T-helper 2 cell treated with Interferon-gamma antibody and Interleukin-4, amounts not matched to agents 5 μg/mL and 100 μg/mL, for 36 hours (primary cell): ENCODE data around the gene ISG15.
"Not testable (repeated sequence)": the region's sequence is repeated elsewhere in the genome, so short reads cannot be mapped to it uniquely, and the experiment has no call there.

Experiments used
- DNase-seq: peaks from one replicate; pipeline ENCODE4 v3.0.0; 2021; ENCODE audit warnings: low spot score
- H3K27ac Mint-ChIP-seq: one replicate; pipeline ENCODE4 v1.8.0; 2021; ENCODE audit warnings: mild to moderate bottlenecking, mixed read lengths
- H3K27me3 Mint-ChIP-seq: one replicate; pipeline ENCODE4 v1.8.0; 2021; ENCODE audit warnings: low read depth, mixed read lengths
- H3K36me3 Mint-ChIP-seq: one replicate; pipeline ENCODE4 v1.8.0; 2021; ENCODE audit warnings: low read depth, mixed read lengths
- H3K4me1 Mint-ChIP-seq: one replicate; pipeline ENCODE4 v1.8.0; 2021; ENCODE audit warnings: low read depth, mixed read lengths
- H3K4me3 Mint-ChIP-seq: one replicate; pipeline ENCODE4 v1.8.0; 2022; ENCODE audit warnings: mild to moderate bottlenecking, moderate library complexity, mixed read lengths
- H3K9me3 Mint-ChIP-seq: one replicate; pipeline ENCODE4 v1.8.0; 2021; ENCODE audit warnings: mixed read lengths

Gene ISG15

DNA sequence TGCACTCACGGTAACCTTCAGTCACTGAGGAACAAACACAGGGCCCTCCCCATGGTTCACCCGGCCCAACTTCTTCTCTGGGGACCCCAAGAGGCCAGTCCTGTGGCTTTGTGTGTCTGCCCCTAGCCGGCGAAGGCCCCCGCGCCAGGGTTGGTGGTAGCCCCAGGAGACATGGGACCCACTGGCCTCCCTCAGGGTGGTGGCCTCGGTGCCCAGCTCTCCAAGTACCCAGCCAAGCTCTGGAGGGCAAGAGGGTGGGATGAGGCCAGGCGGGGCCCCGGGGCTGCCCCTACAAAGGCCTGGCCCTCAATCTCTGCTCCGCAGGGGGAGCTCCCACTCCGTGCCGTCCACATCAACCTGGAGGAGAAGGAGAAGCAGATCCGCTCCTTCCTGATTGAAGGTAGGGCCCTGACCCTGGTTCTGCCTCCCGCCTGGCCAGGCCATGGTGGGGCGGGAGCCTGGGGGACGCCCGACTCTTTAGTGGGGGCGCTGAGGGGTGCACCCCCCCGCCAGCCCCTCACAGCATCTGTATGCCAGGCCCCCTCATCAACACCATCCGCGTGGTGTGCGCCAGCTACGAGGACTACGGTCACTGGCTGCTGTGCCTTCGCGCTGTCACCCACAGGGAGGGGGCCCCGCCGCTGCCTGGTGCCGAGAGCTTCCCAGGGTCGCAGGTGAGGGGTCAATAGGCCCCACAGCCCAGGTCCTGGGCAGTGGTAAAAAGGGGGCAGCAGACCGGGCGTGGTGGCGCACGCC is 41.4 kb upstream of the ISG15 start:
- no peak overlapping the region for H3K4me3 Mint-ChIP-seq
- H3K9me3 Mint-ChIP-seq, result no peaks in the 10 kb centered on the region
- H3K4me1 Mint-ChIP-seq, result peaks cover 2% of the 10 kb centered on the region
- H3K27me3 Mint-ChIP-seq, result peaks cover 11% of the 10 kb centered on the region
- no peak overlapping the region for H3K27ac Mint-ChIP-seq
- H3K36me3 Mint-ChIP-seq, result no peaks in the 10 kb centered on the region
- DNase-seq, result no peak

GRCh38 chr1:972726-973458 is 40.4 kb upstream of the ISG15 start:
- Mint-ChIP-seq H3K4me3 (no peak overlapping the region), H3K36me3 (no peaks in the 10 kb centered on the region), H3K9me3 (no peaks in the 10 kb centered on the region), H3K27ac (no peak overlapping the region), H3K4me1 (peaks cover 2% of the 10 kb centered on the region), H3K27me3 (peaks cover 11% of the 10 kb centered on the region)
- no peak for DNase-seq

- H3K36me3 Mint-ChIP-seq, result no peaks in the 10 kb centered on the region
- H3K4me1 Mint-ChIP-seq, result peaks cover 2% of the 10 kb centered on the region
- DNase-seq, result no peak
- H3K4me3 Mint-ChIP-seq, result no peak overlapping the region
- H3K27me3 Mint-ChIP-seq, result peaks cover 11% of the 10 kb centered on the region
- H3K9me3 Mint-ChIP-seq, result no peaks in the 10 kb centered on the region
- no peak overlapping the region for H3K27ac Mint-ChIP-seq
Observed at GRCh38 chr1:973459-974292, 39.6 kb upstream of the ISG15 start.

GRCh38 chr1:974293-974640 is 39.0 kb upstream of the ISG15 start:
- Mint-ChIP-seq H3K4me1 (peaks cover 2% of the 10 kb centered on the region), H3K36me3 (no peaks in the 10 kb centered on the region), H3K4me3 (no peak overlapping the region), H3K9me3 (no peaks in the 10 kb centered on the region), H3K27me3 (peaks cover 11% of the 10 kb centered on the region), H3K27ac (no peak overlapping the region)
- DNase-seq, result no peak

- H3K27me3 Mint-ChIP-seq, result peaks cover 8% of the 10 kb centered on the region
Observed at GRCh38 chr1:974687-975328, 38.5 kb upstream of the ISG15 start.

GRCh38 chr1:975365-975764 is 37.9 kb upstream of the ISG15 start:
- H3K4me3 Mint-ChIP-seq, result no peak overlapping the region
- peaks cover 8% of the 10 kb centered on the region for H3K27me3 Mint-ChIP-seq
- no peaks in the 10 kb centered on the region for H3K36me3 Mint-ChIP-seq
- DNase-seq, result no peak
- H3K9me3 Mint-ChIP-seq, result no peaks in the 10 kb centered on the region
- H3K27ac Mint-ChIP-seq, result no peak overlapping the region
- H3K4me1 Mint-ChIP-seq, result peaks cover 2% of the 10 kb centered on the region

More at GRCh38 chr1:974687-975328, 38.5 kb upstream of the ISG15 start:
- DNase-seq, result no peak
- no peaks in the 10 kb centered on the region for H3K36me3 Mint-ChIP-seq
- H3K27ac Mint-ChIP-seq, result peak overlapping the region; percentile 55
- H3K9me3 Mint-ChIP-seq, result no peaks in the 10 kb centered on the region
- peaks cover 2% of the 10 kb centered on the region for H3K4me1 Mint-ChIP-seq
- no peak overlapping the region for H3K4me3 Mint-ChIP-seq

DNA sequence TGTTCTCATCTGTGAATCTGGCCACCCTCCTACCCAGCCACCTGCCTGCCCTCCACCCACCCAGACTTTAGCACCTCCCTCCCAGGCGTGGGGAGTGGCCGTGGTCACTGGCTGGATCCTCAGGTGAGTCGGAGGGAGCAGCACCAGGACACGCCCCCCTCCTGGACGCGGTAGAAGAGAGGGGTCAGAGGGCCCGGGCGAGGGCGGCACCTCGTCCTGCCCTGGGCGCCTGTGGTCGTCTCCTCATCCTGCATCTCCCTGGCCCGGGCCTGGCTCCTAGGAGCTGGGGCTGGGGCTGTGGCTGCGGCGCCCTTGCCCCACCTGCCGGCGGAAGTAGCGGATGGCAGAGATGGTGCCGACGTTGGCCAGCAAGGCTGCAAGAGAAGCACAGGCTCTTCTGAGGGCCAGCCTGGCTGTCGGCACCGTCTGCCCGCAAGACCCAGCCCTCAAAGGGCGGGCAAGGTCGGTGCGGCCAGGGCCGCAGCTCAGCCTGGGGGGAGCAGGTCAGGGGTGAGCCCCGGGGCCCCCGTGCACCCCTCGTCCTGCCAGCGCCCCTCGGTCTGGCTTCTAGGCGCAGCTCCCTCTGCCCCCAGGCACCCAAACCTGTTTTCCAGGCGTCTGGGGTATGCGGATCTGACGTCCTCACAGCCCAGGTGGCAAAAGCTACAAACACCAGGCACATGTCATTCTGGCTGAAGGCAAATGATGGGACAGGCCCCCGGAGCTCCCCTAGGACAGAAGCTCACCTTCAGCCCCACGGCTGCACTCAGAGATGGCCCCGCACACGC is 37.2 kb upstream of the ISG15 start:
- H3K27me3 Mint-ChIP-seq, result peaks cover 8% of the 10 kb centered on the region
- no peak overlapping the region for H3K4me3 Mint-ChIP-seq
- H3K27ac Mint-ChIP-seq, result no peak overlapping the region
- DNase-seq, result peak; percentile 58
- peaks cover 2% of the 10 kb centered on the region for H3K4me1 Mint-ChIP-seq
- no peaks in the 10 kb centered on the region for H3K36me3 Mint-ChIP-seq
- no peaks in the 10 kb centered on the region for H3K9me3 Mint-ChIP-seq

- not testable (repeated sequence) for H3K27ac Mint-ChIP-seq, H3K36me3 Mint-ChIP-seq, H3K4me1 Mint-ChIP-seq, H3K4me3 Mint-ChIP-seq, H3K9me3 Mint-ChIP-seq, H3K27me3 Mint-ChIP-seq, DNase-seq
Observed at GRCh38 chr1:976791-977190, 36.5 kb upstream of the ISG15 start.

- Mint-ChIP-seq H3K4me1 (peaks cover 2% of the 10 kb centered on the region), H3K27ac (peak overlapping the region; percentile 49), H3K36me3 (no peaks in the 10 kb centered on the region), H3K9me3 (no peaks in the 10 kb centered on the region), H3K4me3 (peak overlapping the region; percentile 49), H3K27me3 (peaks cover 4% of the 10 kb centered on the region)
- DNase-seq, result no peak
Observed at GRCh38 chr1:978069-978834, 35.0 kb upstream of the ISG15 start.

DNA sequence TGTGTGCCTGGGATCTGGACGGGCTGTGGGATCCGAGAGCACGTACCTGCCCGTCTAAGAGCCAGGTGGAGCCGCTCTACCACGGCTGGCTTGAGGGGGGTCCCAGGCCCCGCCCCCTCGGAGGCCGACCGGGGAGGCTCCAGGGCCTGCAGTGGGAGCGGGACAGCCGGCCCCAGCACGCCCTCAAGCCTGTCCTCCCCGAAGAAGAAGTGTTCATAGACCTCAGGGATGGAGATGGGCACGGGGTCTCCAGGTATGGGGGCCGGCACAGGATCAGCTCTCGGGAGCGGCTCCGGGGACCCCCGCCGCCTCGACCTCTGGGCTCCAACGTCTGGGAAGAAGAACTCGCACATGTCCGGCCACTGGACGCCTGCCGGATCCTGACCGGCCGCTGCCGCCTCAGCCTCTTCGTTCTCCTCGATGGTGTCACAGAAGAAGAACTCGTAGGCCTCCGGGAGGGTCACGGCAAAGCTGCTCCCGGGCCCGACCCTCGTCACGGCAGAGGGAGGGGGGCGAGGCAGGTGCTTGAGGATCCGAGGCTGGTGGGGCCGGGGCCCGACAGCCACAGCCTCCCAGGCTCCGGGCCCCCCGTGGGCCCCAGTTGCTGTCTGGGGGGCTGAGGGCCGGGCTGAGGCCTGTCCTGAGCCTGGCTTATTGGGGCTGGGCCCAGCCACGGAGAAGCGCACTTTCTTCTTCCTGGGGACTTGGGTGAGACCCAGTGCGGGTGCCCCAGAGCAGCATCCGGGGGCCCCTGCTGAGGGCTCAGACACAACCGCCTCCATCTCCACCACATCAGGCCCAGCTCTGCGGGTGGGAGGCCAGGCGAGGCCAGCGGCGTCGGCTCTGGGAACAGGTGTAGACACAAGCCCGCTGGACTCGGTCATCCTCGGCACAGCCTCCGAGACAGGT is 34.2 kb upstream of the ISG15 start:
- Mint-ChIP-seq H3K4me1 (peaks cover 2% of the 10 kb centered on the region), H3K27me3 (peaks cover 4% of the 10 kb centered on the region), H3K36me3 (no peaks in the 10 kb centered on the region), H3K27ac (no peak overlapping the region), H3K4me3 (no peak overlapping the region), H3K9me3 (no peaks in the 10 kb centered on the region)
- DNase-seq, result no peak

GRCh38 chr1:979744-980072 is 33.6 kb upstream of the ISG15 start:
- no peak overlapping the region for H3K27ac Mint-ChIP-seq
- H3K9me3 Mint-ChIP-seq, result no peaks in the 10 kb centered on the region
- no peak for DNase-seq
- no peaks in the 10 kb centered on the region for H3K36me3 Mint-ChIP-seq
- no peak overlapping the region for H3K4me3 Mint-ChIP-seq
- H3K4me1 Mint-ChIP-seq, result peaks cover 2% of the 10 kb centered on the region
- H3K27me3 Mint-ChIP-seq, result peaks cover 4% of the 10 kb centered on the region

GRCh38 chr1:980137-980571 is 33.1 kb upstream of the ISG15 start:
- Mint-ChIP-seq H3K36me3 (no peaks in the 10 kb centered on the region), H3K27ac (no peak overlapping the region), H3K27me3 (peaks cover 6% of the 10 kb centered on the region), H3K4me1 (peaks cover 2% of the 10 kb centered on the region), H3K9me3 (no peaks in the 10 kb centered on the region), H3K4me3 (no peak overlapping the region)
- DNase-seq, result no peak
